Mesothelial cell of epicardium (in vitro differentiated cells): ENCODE measurements around the gene DES. TPM values are rescaled to one million over a fixed set of nuclear protein-coding genes. Genes with fewer than 3 reads are reported as not detected.

Experiments used
- DNase-seq, 2 experiments: peaks; one replicate each; pipeline ENCODE4 v3.0.0; 2021; ENCODE audit warnings: low spot score in 2 of 2; ENCODE audit not compliant: unreplicated experiment in 2 of 2
- H3K27ac Mint-ChIP-seq: 2 replicates; pipeline ENCODE4 v1.8.0; 2021; ENCODE audit warnings: mixed read lengths
- H3K27me3 Mint-ChIP-seq: 2 replicates; pipeline ENCODE4 v1.8.0; 2021; ENCODE audit warnings: low read depth, mixed read lengths
- H3K36me3 Mint-ChIP-seq: 2 replicates; pipeline ENCODE4 v1.8.0; 2021; ENCODE audit warnings: mixed read lengths
- H3K4me1 Mint-ChIP-seq: 2 replicates; pipeline ENCODE4 v1.8.0; 2021; ENCODE audit warnings: mixed read lengths
- H3K4me3 Mint-ChIP-seq: 2 replicates; pipeline ENCODE4 v1.8.0; 2021; ENCODE audit warnings: mild to moderate bottlenecking, moderate library complexity, mixed read lengths
- H3K9me3 Mint-ChIP-seq: 2 replicates; pipeline ENCODE4 v1.8.0; 2021; ENCODE audit warnings: mixed read lengths
- total RNA-seq: library from RNA; stranded (reverse); gene quantifications from 3 replicates; pipeline ENCODE4 v1.2.1, GENCODE V29; 2021
- TF ChIP-seq, protein P1 (sequence below): fragments of 200-600 bp; sonication (generic); IDR thresholded peaks from one replicate; pipeline ENCODE4 v1.5.0; 2021; ENCODE audit warnings: antibody characterized with exemption; ENCODE audit not compliant: unreplicated experiment

DES gene
- total RNA-seq, 1 donor from 2014 or later, result 33.0 TPM

DNA sequence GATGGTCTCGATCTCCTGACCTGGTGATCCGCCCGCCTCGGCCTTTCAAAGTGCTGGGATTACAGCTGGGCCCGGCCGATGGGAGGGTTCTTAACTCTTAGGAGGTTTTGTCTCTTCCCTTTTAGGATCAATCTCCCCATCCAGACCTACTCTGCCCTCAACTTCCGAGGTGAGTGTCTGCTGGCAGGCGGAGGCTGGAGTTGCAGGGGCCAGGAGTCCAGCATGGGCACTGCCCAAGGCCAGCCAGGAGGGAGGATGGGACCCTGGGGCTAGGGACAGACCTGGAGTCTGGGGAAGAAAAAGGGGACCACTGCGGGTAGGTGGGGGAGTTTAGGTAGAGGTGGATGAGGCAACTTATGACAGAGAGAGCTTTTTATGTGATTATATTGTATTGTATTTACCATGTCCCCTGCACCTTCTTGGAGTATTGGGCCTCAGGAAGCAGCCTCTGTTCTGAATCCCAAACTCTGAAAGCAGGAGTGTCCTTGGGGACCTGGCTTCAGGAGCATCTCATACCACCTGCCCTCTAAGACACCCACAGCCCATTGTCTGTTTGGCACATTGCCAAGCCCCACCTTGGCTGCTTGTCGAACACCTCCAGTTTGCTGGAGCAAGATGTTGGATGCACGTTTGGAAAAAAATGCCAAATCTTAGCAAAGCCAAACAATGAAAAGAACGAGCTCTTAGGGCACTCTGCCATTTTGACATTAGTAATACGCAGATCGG is 5.6 kb downstream of the DES start:
- DNase-seq, result no peak
- peaks cover 19% of the 10 kb centered on the region for H3K4me1 Mint-ChIP-seq
- TF ChIP-seq, protein P1, sequence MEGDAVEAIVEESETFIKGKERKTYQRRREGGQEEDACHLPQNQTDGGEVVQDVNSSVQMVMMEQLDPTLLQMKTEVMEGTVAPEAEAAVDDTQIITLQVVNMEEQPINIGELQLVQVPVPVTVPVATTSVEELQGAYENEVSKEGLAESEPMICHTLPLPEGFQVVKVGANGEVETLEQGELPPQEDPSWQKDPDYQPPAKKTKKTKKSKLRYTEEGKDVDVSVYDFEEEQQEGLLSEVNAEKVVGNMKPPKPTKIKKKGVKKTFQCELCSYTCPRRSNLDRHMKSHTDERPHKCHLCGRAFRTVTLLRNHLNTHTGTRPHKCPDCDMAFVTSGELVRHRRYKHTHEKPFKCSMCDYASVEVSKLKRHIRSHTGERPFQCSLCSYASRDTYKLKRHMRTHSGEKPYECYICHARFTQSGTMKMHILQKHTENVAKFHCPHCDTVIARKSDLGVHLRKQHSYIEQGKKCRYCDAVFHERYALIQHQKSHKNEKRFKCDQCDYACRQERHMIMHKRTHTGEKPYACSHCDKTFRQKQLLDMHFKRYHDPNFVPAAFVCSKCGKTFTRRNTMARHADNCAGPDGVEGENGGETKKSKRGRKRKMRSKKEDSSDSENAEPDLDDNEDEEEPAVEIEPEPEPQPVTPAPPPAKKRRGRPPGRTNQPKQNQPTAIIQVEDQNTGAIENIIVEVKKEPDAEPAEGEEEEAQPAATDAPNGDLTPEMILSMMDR, result no peak
- H3K27ac Mint-ChIP-seq, result no peak overlapping the region
- H3K27me3 Mint-ChIP-seq, result peaks cover 20% of the 10 kb centered on the region
- no peak overlapping the region for H3K4me3 Mint-ChIP-seq
- no peaks in the 10 kb centered on the region for H3K36me3 Mint-ChIP-seq
- H3K9me3 Mint-ChIP-seq, result no peaks in the 10 kb centered on the region

DNA sequence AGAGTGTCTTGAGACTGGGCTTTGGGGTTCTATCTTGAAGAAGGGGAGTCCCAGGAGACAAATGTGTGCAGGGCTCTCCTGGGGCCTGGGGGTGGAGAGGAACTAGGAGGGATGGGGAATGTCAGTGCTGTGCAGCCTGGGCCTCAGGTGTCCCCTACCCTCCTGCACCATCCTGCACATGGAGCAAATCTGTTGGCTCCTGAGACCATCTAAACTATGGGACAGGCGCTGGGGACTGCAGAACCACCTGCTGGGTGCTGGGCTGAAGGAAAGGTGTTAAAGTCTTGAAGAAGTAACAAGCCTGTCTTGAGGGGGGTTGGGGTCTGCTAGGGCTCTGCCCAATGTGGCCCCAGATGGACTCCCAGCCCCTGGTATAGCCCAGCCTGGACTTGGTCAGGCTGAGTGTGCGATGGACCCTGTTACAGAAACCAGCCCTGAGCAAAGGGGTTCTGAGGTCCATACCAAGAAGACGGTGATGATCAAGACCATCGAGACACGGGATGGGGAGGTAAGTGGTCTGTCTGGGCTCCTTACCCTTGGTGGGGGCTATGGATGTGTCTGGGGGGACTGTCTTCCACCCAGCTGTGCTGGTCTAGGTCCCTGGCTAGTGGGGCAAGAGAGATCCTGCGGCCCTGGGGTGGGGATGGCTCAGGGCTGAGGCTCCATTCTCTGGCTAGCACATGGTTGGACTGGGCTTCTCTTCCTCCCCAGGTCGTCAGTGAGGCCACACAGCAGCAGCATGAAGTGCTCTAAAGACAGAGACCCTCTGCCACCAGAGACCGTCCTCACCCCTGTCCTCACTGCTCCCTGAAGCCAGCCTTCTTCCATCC is 7.3 kb downstream of the DES start:
- no peak overlapping the region for H3K4me3 Mint-ChIP-seq
- H3K4me1 Mint-ChIP-seq, result peaks cover 12% of the 10 kb centered on the region
- H3K27me3 Mint-ChIP-seq, result peaks cover 6% of the 10 kb centered on the region
- no peaks in the 10 kb centered on the region for H3K36me3 Mint-ChIP-seq
- TF ChIP-seq, protein P1, result no peak
- no peak overlapping the region for H3K27ac Mint-ChIP-seq
- no peak for DNase-seq
- H3K9me3 Mint-ChIP-seq, result no peaks in the 10 kb centered on the region

DNA sequence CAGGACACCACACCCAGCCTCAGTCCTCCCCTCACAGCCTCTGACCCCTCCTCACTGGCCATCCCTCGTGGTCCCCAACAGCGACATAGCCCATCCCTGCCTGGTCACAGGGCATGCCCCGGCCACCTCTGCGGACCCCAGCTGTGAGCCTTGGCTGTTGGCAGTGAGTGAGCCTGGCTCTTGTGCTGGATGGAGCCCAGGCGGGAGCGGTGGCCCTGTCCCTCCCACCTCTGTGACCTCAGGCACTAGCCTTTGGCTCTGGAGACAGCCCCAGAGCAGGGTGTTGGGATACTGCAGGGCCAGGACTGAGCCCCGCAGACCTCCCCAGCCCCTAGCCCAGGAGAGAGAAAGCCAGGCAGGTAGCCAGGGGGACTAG is 7.9 kb downstream of the DES start:
- H3K27ac Mint-ChIP-seq, result no peak overlapping the region
- no peak overlapping the region for H3K4me3 Mint-ChIP-seq
- no peaks in the 10 kb centered on the region for H3K36me3 Mint-ChIP-seq
- peaks cover 2% of the 10 kb centered on the region for H3K27me3 Mint-ChIP-seq
- TF ChIP-seq, protein P1, result no peak
- H3K4me1 Mint-ChIP-seq, result peaks cover 12% of the 10 kb centered on the region
- no peaks in the 10 kb centered on the region for H3K9me3 Mint-ChIP-seq
- DNase-seq, result no peak

DNA sequence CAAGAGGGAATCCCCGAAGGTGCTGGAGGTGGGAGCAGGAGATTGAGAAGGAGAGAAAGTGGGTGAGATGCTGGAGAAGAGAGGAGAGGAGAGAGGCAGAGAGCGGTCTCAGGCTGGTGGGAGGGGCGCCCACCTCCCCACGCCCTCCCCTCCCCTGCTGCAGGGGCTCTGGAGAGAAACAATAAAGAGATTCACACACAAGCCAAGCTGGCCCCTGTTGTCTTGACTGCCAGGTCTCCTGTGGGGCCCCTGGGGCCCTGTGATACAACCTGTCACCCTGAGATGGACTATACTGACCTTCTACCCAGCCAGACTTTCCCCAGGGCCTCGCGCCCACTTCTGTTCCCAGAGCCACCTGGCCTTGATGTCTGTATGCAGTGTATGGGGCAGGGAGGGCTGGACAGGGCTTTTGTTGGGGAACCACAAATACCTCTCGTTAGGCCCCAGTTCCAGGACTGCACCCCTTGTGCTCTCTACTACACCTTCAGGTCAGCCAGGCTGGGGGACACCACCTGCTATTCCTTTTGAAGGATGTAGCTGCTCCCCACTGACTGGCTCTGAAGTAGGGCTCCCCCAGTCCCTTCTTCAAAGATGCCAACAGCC is 8.5 kb downstream of the DES start:
- no peaks in the 10 kb centered on the region for H3K36me3 Mint-ChIP-seq
- no peak overlapping the region for H3K27ac Mint-ChIP-seq
- H3K4me3 Mint-ChIP-seq, result no peak overlapping the region
- no peaks in the 10 kb centered on the region for H3K9me3 Mint-ChIP-seq
- H3K4me1 Mint-ChIP-seq, result peaks cover 15% of the 10 kb centered on the region
- no peak for DNase-seq
- H3K27me3 Mint-ChIP-seq, result peaks cover 2% of the 10 kb centered on the region
- TF ChIP-seq, protein P1, result no peak

DNA sequence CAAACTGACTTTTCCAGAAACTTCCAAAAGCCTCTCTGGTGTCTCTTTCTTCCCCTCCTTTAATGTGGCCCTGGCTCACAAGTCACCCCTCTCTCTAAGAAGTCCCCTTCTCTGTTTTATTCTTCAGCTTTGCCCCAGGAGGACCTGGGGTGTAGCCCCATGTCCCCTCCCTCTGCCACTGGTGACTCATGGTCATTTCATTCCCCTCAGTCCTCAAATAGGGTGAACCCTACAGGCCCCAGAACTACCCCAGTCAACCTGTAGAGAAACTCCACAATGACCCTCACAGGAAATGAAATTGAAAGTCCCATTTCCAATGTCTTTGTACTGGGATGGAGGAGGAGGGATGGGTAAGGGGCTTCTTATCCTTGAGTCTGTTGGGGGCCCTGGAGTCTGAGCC is 10.3 kb downstream of the DES start:
- Mint-ChIP-seq H3K9me3 (no peaks in the 10 kb centered on the region), H3K27me3 (peaks cover 2% of the 10 kb centered on the region), H3K4me1 (peaks cover 15% of the 10 kb centered on the region), H3K36me3 (no peaks in the 10 kb centered on the region), H3K27ac (no peak overlapping the region), H3K4me3 (no peak overlapping the region)
- no peak for DNase-seq
- TF ChIP-seq, protein P1, result no peak
